GM19043 (cell line): Measurements from ENCODE around the gene DMXL1.
"Not testable (repeated sequence)": the region's sequence is repeated elsewhere in the genome, so short reads cannot be mapped to it uniquely, and the experiment has no call there.

Experiments
- ATAC-seq: cut with Tn5 transposase; IDR thresholded peaks from one replicate; pipeline ENCODE4 v1.9.1; 2021; ENCODE audit warnings: low read depth; ENCODE audit not compliant: unreplicated experiment

Gene DMXL1

GRCh38 chr5:119191944-119192343 lies 121.1 kb downstream of the DMXL1 start:
- no peak for ATAC-seq

GRCh38 chr5:119200795-119201194 lies 129.9 kb downstream of the DMXL1 start:
- ATAC-seq, result no peak

- ATAC-seq, result no peak
Observed at GRCh38 chr5:119207105-119207504, 136.2 kb downstream of the DMXL1 start.

- ATAC-seq, result no peak
Observed at GRCh38 chr5:119212026-119212425, 141.1 kb downstream of the DMXL1 start.

DNA sequence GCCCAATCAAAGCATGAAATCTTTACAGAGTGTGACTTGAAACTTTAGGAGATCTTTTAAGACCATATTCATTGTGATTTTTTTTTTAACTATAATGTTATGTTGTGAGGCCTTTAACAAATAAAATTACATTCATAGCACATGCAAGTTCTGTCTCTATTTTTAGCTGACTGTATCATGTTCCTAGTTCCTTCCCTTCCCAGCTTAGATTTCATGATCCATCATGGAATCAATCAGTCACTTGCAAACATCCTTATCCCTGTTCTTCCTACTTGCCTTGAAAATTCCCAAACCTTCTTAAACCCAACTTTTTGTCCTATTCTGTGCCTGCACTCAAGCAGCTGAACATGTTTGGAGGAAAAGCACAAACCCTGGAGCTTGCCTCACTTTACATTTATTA lies 141.8 kb downstream of the DMXL1 start:
- ATAC-seq, result no peak

GRCh38 chr5:119217183-119217582 lies 146.3 kb downstream of the DMXL1 start:
- ATAC-seq, result no peak

DNA sequence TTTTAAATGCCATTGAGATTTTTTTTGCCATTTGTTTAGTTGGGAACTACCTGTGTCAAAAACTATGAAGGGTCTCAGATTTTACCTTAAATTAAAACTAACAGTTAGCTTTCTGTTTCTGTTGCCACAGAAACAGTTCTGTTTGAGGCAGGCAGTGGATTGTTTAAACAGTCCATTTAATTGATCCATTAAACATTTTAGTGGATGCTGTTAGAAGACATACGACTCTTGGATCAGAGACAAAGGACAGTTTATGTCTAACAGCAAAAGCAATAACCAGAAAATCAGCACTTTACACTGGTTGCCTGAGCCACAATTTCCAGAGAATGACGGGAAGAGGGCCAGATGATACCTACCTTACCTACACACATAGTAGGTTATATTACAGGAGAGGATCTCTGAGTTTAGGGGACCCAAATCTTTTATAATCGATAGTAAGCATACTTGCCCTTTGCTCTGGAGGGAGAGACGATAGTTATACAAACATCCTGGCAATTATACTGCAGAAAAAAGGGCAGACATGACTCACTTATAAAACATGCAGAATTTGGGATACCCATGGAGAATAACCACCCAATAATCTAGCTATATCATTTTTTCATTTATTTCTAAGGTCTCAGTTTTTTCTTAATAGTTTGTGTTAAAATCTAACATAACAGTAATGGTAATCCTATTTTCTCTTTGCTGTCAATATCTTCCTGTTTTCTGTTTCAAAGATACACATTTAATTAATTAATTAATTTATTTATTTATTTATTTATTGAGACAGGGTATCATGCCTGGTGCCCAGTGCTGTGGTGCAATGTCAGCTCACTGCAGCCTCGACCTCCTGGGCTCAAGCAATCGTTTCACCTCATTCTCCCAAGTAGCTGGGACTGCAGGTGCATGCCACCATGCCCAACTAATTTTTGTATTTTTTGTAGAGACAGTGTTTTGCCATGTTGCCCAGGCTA lies 148.2 kb downstream of the DMXL1 start:
- no peak for ATAC-seq

DNA sequence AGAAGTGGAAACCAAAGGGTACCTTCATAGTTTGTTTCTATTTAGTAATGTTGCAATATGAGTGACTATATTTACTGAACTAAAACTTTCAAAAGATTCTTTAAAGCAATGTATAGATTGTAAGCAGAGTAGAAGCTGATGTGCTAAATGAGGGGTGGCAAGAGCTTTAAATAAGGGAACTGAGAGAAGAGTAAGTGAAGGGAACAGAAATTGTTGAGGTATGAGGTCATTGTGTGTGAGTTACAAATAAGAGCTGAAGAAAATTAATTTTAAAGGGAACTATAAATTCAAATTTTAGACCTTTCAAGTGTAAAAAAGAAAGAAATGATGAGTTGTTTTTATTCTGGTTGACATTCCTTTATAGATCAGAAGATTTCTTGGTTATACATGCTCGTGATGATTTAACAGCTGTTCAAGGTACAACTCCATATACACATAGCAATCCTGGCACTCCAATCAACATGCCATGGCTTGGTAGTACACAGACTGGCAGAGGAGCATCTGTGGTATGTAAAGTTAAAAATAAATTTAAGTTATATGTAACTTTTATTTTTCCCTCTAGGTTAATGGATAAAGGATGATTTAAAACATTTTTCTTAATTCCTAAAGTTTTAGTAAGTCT lies 149.8 kb downstream of the DMXL1 start:
- ATAC-seq, result peak; percentile 94

DNA sequence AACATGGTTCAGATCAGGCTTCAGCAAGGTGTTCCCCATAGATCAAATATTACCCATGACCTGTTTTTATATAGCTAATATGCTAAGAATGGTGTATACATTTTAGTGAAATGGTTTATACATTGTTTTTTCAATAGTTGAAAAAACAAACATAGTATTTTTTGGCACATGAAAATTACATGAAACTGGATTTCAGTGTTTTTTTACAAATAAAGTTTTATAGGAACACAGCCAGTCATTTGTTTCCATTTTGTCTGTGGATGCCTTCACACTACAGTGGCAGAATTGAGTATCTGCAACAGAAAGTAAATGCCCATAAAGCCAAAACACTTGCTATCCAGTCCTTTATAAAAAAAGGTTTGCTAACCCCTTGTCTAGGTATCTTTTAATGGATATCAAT lies 150.4 kb downstream of the DMXL1 start:
- no peak for ATAC-seq

DNA sequence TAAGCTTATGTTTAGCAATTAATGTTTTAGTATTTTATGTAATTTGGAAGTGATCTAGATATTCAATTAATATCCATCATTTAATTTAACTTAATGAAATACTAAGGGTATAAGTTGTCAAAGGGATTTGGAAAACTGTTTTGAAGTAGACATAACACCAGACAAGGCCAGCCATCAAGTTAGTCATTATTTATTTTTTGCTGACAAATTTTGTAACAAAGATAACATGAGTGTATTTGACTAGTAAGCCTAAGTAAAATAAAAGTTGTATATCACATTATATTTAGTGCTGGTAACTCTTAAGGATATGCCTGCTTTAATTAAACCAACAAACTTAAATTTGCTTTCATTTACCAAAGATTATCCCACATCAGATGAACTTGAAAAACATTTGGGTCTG lies 159.1 kb downstream of the DMXL1 start:
- no peak for ATAC-seq

GRCh38 chr5:119238265-119239118 lies 167.6 kb downstream of the DMXL1 start:
- ATAC-seq, result no peak

- no peak for ATAC-seq
Observed at GRCh38 chr5:119239119-119239417, 168.2 kb downstream of the DMXL1 start.

DNA sequence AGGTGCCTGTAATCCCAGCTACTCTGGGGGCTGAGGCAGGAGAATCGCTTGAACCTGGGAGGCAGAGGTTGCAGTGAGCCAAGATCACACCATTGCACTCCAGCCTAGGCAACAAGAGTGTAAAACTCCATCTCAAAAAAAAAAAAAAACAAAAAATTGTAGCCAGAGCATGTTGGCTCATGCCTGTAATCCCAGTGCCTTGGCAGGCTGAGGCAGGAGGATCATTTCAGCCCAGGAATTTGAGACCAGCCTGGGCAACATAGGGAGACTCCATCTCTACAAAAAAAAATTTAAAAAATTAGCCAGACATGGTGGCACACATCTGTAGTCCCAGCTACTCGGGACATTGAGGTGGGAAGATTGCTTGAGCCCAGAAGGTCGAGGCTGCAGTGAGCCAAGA lies 168.9 kb downstream of the DMXL1 start:
- ATAC-seq, result not testable (repeated sequence)

DNA sequence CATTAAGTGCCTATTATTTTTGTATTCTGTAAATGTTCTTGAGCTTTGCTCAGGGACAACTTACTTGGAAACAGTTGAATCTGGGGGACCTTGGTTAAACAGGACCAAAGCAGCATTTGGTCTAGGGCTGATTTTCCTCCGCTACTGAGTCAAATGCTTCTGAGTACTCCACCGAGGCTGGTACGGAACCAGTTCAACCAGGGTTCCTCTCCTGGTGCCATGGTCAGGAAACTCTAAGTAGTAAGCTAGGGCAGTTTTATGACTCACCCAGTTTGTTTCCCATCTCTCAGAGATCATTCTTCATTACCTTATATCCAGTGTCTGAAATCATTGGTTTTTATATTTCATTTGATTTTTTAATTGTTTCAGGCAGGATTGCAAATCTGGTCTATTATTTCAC lies 173.0 kb downstream of the DMXL1 start:
- ATAC-seq, result no peak

GRCh38 chr5:119250946-119251901 lies 180.3 kb downstream of the DMXL1 start:
- ATAC-seq, result no peak

DNA sequence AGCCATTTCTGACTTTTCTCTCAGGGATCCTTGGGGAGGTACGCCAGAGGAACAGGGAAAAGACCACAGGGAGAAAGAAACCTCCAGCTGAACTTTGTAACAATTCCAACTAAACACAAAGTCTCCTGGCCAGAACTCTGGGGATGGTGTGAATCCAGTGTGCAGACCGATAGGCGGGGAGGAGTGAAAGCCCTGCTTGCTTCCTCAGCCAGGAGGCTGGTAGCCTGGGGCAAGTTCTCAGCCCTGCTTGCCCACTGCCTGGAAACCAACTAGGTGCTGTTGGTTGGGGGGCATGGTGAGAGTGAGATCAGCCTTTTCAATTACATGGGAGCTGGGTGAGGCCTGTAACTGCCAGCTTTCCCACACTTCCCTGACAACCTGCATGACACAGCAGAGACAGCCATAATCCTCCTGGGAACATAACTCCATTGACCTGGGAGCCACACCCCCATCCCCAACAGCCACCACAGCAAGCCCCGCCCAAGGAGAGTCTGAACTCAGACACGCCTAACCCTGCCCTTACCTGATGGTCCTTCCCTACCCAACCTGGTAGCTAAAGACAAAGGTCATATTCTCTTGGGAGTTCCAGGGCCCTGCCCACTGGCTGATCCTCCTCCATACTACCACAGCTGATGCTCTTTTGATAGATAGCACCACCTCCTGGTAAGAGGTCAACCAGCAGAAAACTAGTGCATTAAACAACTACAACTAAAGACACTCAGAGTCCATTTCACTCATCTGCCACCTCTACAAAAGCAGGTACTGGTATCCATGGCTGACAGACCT lies 184.9 kb downstream of the DMXL1 start:
- no peak for ATAC-seq

GRCh38 chr5:119257613-119258012 lies 186.7 kb downstream of the DMXL1 start:
- ATAC-seq, result no peak

GRCh38 chr5:119263639-119264038 lies 192.8 kb downstream of the DMXL1 start:
- no peak for ATAC-seq

DNA sequence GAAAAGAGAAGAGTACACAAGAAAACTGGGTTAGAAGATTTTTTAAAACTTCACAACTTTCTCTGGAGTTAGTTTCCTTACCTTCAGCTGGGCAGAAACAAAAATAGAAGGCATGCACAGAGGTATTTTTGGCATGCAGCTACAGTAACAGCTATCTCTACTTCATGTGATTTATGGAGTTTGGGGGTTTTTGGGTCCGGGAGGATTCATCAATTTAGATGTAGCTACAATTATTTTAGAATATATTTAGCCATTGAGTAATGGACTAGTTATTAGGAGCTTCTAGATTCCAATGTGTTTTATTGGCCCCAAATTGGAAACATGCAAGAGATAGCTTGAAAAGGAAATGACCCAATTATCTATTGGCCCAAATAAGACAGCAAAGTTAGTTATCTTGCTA lies 193.3 kb downstream of the DMXL1 start:
- no peak for ATAC-seq
